Osteocyte (in vitro differentiated cells): Measurements from ENCODE around the gene CDH23. TPM values are rescaled to one million over a fixed set of nuclear protein-coding genes. Genes with fewer than 3 reads are reported as not detected.

ENCODE experiments used
- DNase-seq: peaks from one replicate; pipeline ENCODE4 v3.0.0; 2021; ENCODE audit warnings: mixed read lengths; ENCODE audit not compliant: unreplicated experiment; ENCODE audit errors: extremely low spot score
- H3K27ac Mint-ChIP-seq: one replicate; pipeline ENCODE4 v1.8.0; 2021; ENCODE audit warnings: mild to moderate bottlenecking, mixed read lengths; ENCODE audit not compliant: unreplicated experiment
- H3K27me3 Mint-ChIP-seq: one replicate; pipeline ENCODE4 v1.8.0; 2021; ENCODE audit warnings: mixed read lengths; ENCODE audit not compliant: unreplicated experiment
- H3K36me3 Mint-ChIP-seq: one replicate; pipeline ENCODE4 v1.8.0; 2021; ENCODE audit warnings: mixed read lengths; ENCODE audit not compliant: unreplicated experiment
- H3K4me1 Mint-ChIP-seq: one replicate; pipeline ENCODE4 v1.8.0; 2021; ENCODE audit warnings: mixed read lengths; ENCODE audit not compliant: unreplicated experiment
- H3K4me3 Mint-ChIP-seq: one replicate; pipeline ENCODE4 v1.8.0; 2021; ENCODE audit warnings: mild to moderate bottlenecking, moderate library complexity, mixed read lengths; ENCODE audit not compliant: unreplicated experiment
- H3K9me3 Mint-ChIP-seq: one replicate; pipeline ENCODE4 v1.8.0; 2021; ENCODE audit warnings: mixed read lengths; ENCODE audit not compliant: unreplicated experiment
- CTCF ChIP-seq: fragments of 200-600 bp; sonication (generic); IDR thresholded peaks from 2 replicates; pipeline ENCODE4 v1.5.0; 2021; ENCODE audit warnings: antibody characterized with exemption, mild to moderate bottlenecking, moderate library complexity
- total RNA-seq: library from RNA; stranded (reverse); gene quantifications from 2 replicates; pipeline ENCODE4 v1.2.1, GENCODE V29; 2021

The CDH23 gene
- total RNA-seq, 1 donor from 2014 or later: not detected

GRCh38 chr10:71379118-71379766, 17.5 kb upstream of the CDH23 start:
- Mint-ChIP-seq H3K4me1 (no peaks in the 10 kb centered on the region), H3K36me3 (no peaks in the 10 kb centered on the region), H3K27me3 (peaks cover 59% of the 10 kb centered on the region), H3K4me3 (no peak overlapping the region), H3K27ac (no peak overlapping the region), H3K9me3 (no peaks in the 10 kb centered on the region)
- DNase-seq: no peak
- TF ChIP-seq CTCF: no peak

GRCh38 chr10:71380841-71381240, 15.9 kb upstream of the CDH23 start:
- DNase-seq: no peak
- Mint-ChIP-seq H3K9me3 (no peaks in the 10 kb centered on the region), H3K27ac (no peak overlapping the region), H3K27me3 (peaks cover 51% of the 10 kb centered on the region), H3K36me3 (no peaks in the 10 kb centered on the region), H3K4me3 (no peak overlapping the region), H3K4me1 (no peaks in the 10 kb centered on the region)
- TF ChIP-seq CTCF: no peak

GRCh38 chr10:71381611-71382010, 15.1 kb upstream of the CDH23 start:
- H3K4me3 Mint-ChIP-seq: no peak overlapping the region
- H3K4me1 Mint-ChIP-seq: no peaks in the 10 kb centered on the region
- no peaks in the 10 kb centered on the region for H3K9me3 Mint-ChIP-seq
- H3K27me3 Mint-ChIP-seq: peaks cover 51% of the 10 kb centered on the region
- H3K36me3 Mint-ChIP-seq: no peaks in the 10 kb centered on the region
- no peak for DNase-seq
- H3K27ac Mint-ChIP-seq: no peak overlapping the region
- no peak for TF ChIP-seq CTCF

- H3K4me3 Mint-ChIP-seq: no peak overlapping the region
- TF ChIP-seq CTCF: no peak
- H3K27me3 Mint-ChIP-seq: peaks cover 52% of the 10 kb centered on the region
- H3K36me3 Mint-ChIP-seq: no peaks in the 10 kb centered on the region
- H3K27ac Mint-ChIP-seq: no peak overlapping the region
- no peaks in the 10 kb centered on the region for H3K9me3 Mint-ChIP-seq
- DNase-seq: no peak
- H3K4me1 Mint-ChIP-seq: no peaks in the 10 kb centered on the region
These were observed 14.7 kb upstream of the CDH23 start for GRCh38 chr10:71382028-71382427.

GRCh38 chr10:71382757-71383156, 14.0 kb upstream of the CDH23 start:
- Mint-ChIP-seq H3K27ac (no peak overlapping the region), H3K9me3 (no peaks in the 10 kb centered on the region), H3K4me3 (no peak overlapping the region), H3K27me3 (peaks cover 52% of the 10 kb centered on the region), H3K36me3 (no peaks in the 10 kb centered on the region), H3K4me1 (no peaks in the 10 kb centered on the region)
- no peak for TF ChIP-seq CTCF
- DNase-seq: no peak
